Hippocampal formation (tissue), 2 donors: ENCODE data around the gene PLEKHG3.

ENCODE experiments used
- DNase-seq, 2 donors: peaks; one replicate each; lab custom pipeline; 2025; lab: John Stamatoyannopoulos, UW

PLEKHG3 gene

GRCh38 chr14:64784006-64784405, 79.8 kb downstream of the PLEKHG3 start:
- DNase-seq = no peak

- DNase-seq = no peak
Measured at GRCh38 chr14:64786296-64787149, 82.3 kb downstream of the PLEKHG3 start.

GRCh38 chr14:64787619-64788018, 83.4 kb downstream of the PLEKHG3 start:
- DNase-seq = no peak

- no peak for DNase-seq
Measured at GRCh38 chr14:64788706-64789105, 84.5 kb downstream of the PLEKHG3 start.

- DNase-seq = no peak
Measured at GRCh38 chr14:64789696-64790095, 85.5 kb downstream of the PLEKHG3 start.

- DNase-seq = no peak
Measured at GRCh38 chr14:64790478-64790877, 86.3 kb downstream of the PLEKHG3 start.

GRCh38 chr14:64792231-64792630, 88.0 kb downstream of the PLEKHG3 start:
- no peak for DNase-seq

GRCh38 chr14:64792871-64793560, 88.8 kb downstream of the PLEKHG3 start:
- DNase-seq = no peak

- DNase-seq = no peak
Measured at GRCh38 chr14:64795211-64795610, 91.0 kb downstream of the PLEKHG3 start.

- DNase-seq = no peak
Measured at GRCh38 chr14:64795921-64796320, 91.7 kb downstream of the PLEKHG3 start.

- no peak for DNase-seq
Measured at GRCh38 chr14:64796369-64796768, 92.1 kb downstream of the PLEKHG3 start.

- no peak for DNase-seq
Measured at GRCh38 chr14:64799555-64799954, 95.3 kb downstream of the PLEKHG3 start.
